ENCODE results near the gene POLDIP2. TPM values are rescaled to one million over a fixed set of nuclear protein-coding genes. Genes with fewer than 3 reads are reported as not detected.

Gene POLDIP2
- total and polyA plus RNA-seq, 10 of the 15 experiments (the other 5 are each of a cell fraction or from before 2014, with no cell fraction given): 22.8 to 196 (median 121) TPM

GRCh38 chr17:28367641-28368305 is 10.4 kb upstream of the POLDIP2 start:
- Histone ChIP-seq H2AFZ (ENCODE audit: control insufficient read depth, low read depth, low read length) (no peak overlapping the region), H3K27me3 (replicated peaks in 1 of 2; ENCODE audit: control insufficient read depth in 2 of 2, insufficient read depth in 2 of 2, low read length in 1 of 2) (no peaks in the 10 kb centered on the region), H3K36me3 (ENCODE audit: control insufficient read depth in 2 of 2, insufficient read depth in 2 of 2, low read length in 1 of 2) (no peaks in the 10 kb centered on the region; a peak in 1 of 4 replicates), H3K4me2 (ENCODE audit: control insufficient read depth, insufficient read depth) (no peak overlapping the region), H3K27ac (ENCODE audit: control insufficient read depth, insufficient read depth) (no peak overlapping the region), H3K4me1 (ENCODE audit: control insufficient read depth, insufficient read depth, low read length) (peaks cover 3% of the 10 kb centered on the region; the same call in 1 of the 2 replicates), H3K79me2 (ENCODE audit: control insufficient read depth, insufficient read depth, low read length) (peaks cover 1% of the 10 kb centered on the region; the same call in 1 of the 2 replicates), H3K9ac (ENCODE audit: control insufficient read depth, insufficient read depth, low read length) (no peak overlapping the region), H3K9me3 (replicated peaks; ENCODE audit: control insufficient read depth, insufficient read depth, low read length) (no peaks in the 10 kb centered on the region), H3K4me3 (no peak overlapping the region), H4K20me1 (ENCODE audit: control insufficient read depth, insufficient read depth) (no peaks in the 10 kb centered on the region)
- ChIA-PET CTCF (no interaction called here), SMC1A (ENCODE audit: uncharacterized antibody, unreplicated experiment) (interaction anchor here (0.9 kb wide), 1 partner anchor 10 kb away, joined by 4 read pairs; the partner anchor contains the start of gene POLDIP2), RAD21 (ENCODE audit: unreplicated experiment) (no interaction called here), POLR2A (interaction anchor here (0.6 kb wide), 1 partner anchor 119 kb away, joined by 7 read pairs; no protein-coding TSS in a partner anchor)
- in situ Hi-C loops (cut with MboI): no loop called here
- FAIRE-seq (no peak), ATAC-seq (no peak), DNase-seq (ENCODE audit: low read depth, low spot score) (no peak)
- intact Hi-C loops (cut with micrococcal nuclease; ENCODE audit: unreplicated experiment): no loop called here
- TF ChIP-seq CREB1 (IDR thresholded peaks at IDR 0.05; ENCODE audit: low read depth) (no peak), BCL3 (IDR thresholded peaks at IDR 0.05; ENCODE audit: borderline replicate concordance, insufficient read depth, low read depth, low read length, poor library complexity, severe bottlenecking) (peak; percentile 4), PAX8 (IDR thresholded peaks at IDR 0.05) (no peak)
- BruUV-seq (replicated peaks): no TSS peak
- 86% methylated on average over 20 of the region's 21 CpGs for WGBS (ENCODE audit: insufficient coverage, insufficient replicate concordance, low lambda C conversion rate, missing lambda C conversion rate)

GRCh38 chr17:28366605-28367004 is 9.3 kb upstream of the POLDIP2 start:
- no peak for ATAC-seq
- no peak for DNase-seq (ENCODE audit: low read depth, low spot score)
- Histone ChIP-seq H3K4me3 (no peak overlapping the region), H3K79me2 (ENCODE audit: control insufficient read depth, insufficient read depth, low read length) (no peaks in the 10 kb centered on the region), H3K4me2 (ENCODE audit: control insufficient read depth, insufficient read depth) (no peak overlapping the region), H3K27ac (ENCODE audit: control insufficient read depth, insufficient read depth) (no peak overlapping the region), H4K20me1 (ENCODE audit: control insufficient read depth, insufficient read depth) (no peaks in the 10 kb centered on the region), H2AFZ (ENCODE audit: control insufficient read depth, low read depth, low read length) (no peak overlapping the region), H3K9me3 (replicated peaks; ENCODE audit: control insufficient read depth, insufficient read depth, low read length) (no peaks in the 10 kb centered on the region), H3K27me3 (replicated peaks in 1 of 2; ENCODE audit: control insufficient read depth in 2 of 2, insufficient read depth in 2 of 2, low read length in 1 of 2) (no peaks in the 10 kb centered on the region), H3K36me3 (ENCODE audit: control insufficient read depth in 2 of 2, insufficient read depth in 2 of 2, low read length in 1 of 2) (no peaks in the 10 kb centered on the region; a peak in 1 of 4 replicates), H3K4me1 (ENCODE audit: control insufficient read depth, insufficient read depth, low read length) (no peaks in the 10 kb centered on the region), H3K9ac (ENCODE audit: control insufficient read depth, insufficient read depth, low read length) (no peak overlapping the region)
- in situ Hi-C loops (cut with MboI): no loop called here
- ChIA-PET POLR2A (interaction anchor here (0.6 kb wide), 1 partner anchor 137 kb away, joined by 3 read pairs; no protein-coding TSS in a partner anchor), SMC1A (ENCODE audit: uncharacterized antibody, unreplicated experiment) (interaction anchor here (1.3 kb wide), 1 partner anchor 9 kb away, joined by 6 read pairs; the partner anchor contains the start of gene POLDIP2), CTCF (interaction anchor here (0.8 kb wide), 1 partner anchor 9 kb away, joined by 4 read pairs; no protein-coding TSS in a partner anchor), RAD21 (ENCODE audit: unreplicated experiment) (no interaction called here)
- TF ChIP-seq, protein P1, sequence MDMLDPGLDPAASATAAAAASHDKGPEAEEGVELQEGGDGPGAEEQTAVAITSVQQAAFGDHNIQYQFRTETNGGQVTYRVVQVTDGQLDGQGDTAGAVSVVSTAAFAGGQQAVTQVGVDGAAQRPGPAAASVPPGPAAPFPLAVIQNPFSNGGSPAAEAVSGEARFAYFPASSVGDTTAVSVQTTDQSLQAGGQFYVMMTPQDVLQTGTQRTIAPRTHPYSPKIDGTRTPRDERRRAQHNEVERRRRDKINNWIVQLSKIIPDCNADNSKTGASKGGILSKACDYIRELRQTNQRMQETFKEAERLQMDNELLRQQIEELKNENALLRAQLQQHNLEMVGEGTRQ (IDR thresholded peaks at IDR 0.05; ENCODE audit: borderline replicate concordance, low read depth, low read length): no peak
- TF ChIP-seq, protein P2, sequence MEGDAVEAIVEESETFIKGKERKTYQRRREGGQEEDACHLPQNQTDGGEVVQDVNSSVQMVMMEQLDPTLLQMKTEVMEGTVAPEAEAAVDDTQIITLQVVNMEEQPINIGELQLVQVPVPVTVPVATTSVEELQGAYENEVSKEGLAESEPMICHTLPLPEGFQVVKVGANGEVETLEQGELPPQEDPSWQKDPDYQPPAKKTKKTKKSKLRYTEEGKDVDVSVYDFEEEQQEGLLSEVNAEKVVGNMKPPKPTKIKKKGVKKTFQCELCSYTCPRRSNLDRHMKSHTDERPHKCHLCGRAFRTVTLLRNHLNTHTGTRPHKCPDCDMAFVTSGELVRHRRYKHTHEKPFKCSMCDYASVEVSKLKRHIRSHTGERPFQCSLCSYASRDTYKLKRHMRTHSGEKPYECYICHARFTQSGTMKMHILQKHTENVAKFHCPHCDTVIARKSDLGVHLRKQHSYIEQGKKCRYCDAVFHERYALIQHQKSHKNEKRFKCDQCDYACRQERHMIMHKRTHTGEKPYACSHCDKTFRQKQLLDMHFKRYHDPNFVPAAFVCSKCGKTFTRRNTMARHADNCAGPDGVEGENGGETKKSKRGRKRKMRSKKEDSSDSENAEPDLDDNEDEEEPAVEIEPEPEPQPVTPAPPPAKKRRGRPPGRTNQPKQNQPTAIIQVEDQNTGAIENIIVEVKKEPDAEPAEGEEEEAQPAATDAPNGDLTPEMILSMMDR (IDR thresholded peaks at IDR 0.05 in 2 of 3, conservative IDR thresholded peaks at IDR 0.05 in 1 of 3; ENCODE audit: control insufficient read depth in 2 of 3, extremely low read depth in 1 of 3, insufficient read depth in 1 of 3, low read depth in 3 of 3, low read length in 3 of 3): 0 out of 6 replicates have a peak, but pooled peaks of 1 of the 3 experiments have one; percentile 7
- no peak for FAIRE-seq
- BruUV-seq (replicated peaks): no TSS peak
- 29% methylated on average over 1 of the region's 1 CpG for WGBS (ENCODE audit: insufficient coverage, insufficient replicate concordance, low lambda C conversion rate, missing lambda C conversion rate)
- intact Hi-C loops (cut with micrococcal nuclease; ENCODE audit: unreplicated experiment): no loop called here

Measured in GM12878 (cell line).